Urothelium cell line (cell line): ENCODE results near the gene CLTRN.
"Not testable (repeated sequence)": the region's sequence is repeated elsewhere in the genome, so short reads cannot be mapped to it uniquely, and the experiment has no call there.

Experiments used
- DNase-seq: peaks from one replicate; pipeline ENCODE4 v3.0.0; 2011; ENCODE audit warnings: low spot score, mixed read lengths
- FAIRE-seq: peaks from 2 replicates; lab custom pipeline; 2011; peaks lifted over from hg19 to GRCh38; lab: Jason Lieb, UNC

CLTRN gene, protein sequence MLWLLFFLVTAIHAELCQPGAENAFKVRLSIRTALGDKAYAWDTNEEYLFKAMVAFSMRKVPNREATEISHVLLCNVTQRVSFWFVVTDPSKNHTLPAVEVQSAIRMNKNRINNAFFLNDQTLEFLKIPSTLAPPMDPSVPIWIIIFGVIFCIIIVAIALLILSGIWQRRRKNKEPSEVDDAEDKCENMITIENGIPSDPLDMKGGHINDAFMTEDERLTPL

DNA sequence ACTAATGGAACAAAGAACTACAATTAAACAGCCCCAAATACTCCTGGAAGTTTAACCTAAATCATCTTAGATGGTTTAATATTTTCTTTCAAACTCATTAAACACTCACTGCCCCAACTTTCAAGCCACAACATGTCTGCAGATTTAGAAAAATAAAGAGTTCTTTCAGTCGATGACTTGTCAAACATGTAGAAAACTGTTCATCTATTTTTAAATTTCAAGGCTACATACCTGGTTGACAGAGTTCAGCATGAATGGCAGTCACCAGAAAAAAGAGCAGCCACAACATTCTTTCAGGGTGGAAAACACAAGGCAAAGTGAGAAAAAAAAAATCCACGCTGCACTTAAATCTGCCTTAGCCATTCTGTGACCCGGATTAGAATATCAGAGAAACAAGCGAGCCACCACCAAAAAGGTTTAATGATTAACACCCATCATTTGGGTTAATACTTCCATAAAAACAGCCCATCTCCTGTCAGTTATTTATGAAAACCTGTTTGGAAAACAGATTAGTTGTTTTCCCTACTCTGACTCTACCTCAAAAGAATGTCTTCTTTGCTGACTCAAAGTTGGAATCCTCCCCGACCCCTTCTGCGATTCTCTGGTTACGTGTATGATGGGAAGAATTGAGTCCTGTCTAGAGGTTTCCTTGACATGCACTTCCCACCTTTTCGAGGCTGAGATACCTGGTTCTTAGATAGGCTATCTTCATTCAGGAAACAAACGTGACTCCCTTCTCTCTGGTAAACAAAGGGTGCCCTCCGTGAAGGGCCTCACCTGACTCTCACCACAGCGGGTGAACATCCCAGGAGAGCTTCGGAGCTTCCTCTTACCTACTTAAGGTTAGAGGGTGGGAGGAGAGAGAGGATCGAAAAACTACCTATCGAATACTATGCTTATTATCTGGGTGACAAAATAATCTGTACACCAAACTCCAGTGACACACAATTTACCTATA is at the start of gene CLTRN:
Gene CLTRN, minus strand, starts transcription at position 319 of the 958 bp plus-strand sequence. Its CDS starts 30 bp downstream, at position 289.
- no peak for FAIRE-seq

GRCh38 chrX:15704273-15704672 is 39.7 kb upstream of the CLTRN start:
- not testable (repeated sequence) for DNase-seq, FAIRE-seq

More for the DNA sequence above, at the start of gene CLTRN:
- no peak for DNase-seq

GRCh38 chrX:15703809-15704208 is 39.2 kb upstream of the CLTRN start:
- FAIRE-seq, DNase-seq: not testable (repeated sequence)

- FAIRE-seq = no peak
- no peak for DNase-seq
Observed at GRCh38 chrX:15702488-15703371, 38.1 kb upstream of the CLTRN start.

DNA sequence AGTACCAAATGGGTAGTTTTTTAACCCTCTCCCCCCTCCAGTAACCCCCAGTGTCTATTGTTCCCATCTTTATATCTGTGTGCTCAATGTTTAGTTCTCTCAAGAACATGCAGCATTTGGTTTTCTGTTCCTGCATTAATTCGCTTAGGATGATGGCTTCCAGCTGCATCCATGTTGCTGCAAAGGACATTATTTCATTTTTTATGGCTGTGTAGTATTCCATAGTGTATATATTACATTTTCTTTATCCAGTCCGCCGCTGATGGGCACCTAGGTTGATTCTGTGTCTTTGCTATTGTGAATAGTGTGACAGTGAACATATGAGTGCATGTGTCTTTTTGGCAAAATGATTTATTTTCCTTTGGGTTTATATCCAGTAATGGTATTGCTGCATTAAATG is 31.9 kb upstream of the CLTRN start:
- DNase-seq = no peak
- FAIRE-seq = no peak

DNA sequence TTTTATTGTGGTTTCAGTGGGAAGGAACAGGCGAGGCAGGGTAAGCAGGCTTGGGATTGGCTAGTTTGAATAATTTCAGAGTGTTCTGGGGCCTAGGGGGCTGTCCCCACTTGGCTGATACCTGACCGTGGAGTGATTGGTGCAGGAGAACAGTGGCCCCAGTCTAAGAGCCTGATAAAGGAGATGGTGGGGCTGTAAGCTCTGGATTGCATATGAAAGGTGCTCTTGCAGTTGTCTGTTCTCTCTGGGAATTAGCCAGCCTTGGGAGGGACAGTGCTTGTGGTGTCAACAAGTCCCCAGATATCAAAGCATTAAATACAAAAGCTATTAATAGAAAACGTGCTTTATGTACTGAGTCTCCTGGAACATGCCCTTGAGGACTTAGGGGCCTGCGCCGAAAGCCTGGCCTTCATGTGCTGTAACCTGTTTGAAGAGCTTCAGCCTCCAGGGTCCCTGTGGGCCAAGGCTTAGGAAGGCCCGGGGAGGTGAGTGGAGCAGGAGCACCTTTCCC is 30.4 kb upstream of the CLTRN start:
- DNase-seq (no peak), FAIRE-seq (no peak)

- FAIRE-seq = no peak
- DNase-seq = peak; percentile 11
Observed at GRCh38 chrX:15686818-15687685, 22.4 kb upstream of the CLTRN start.

- no peak for DNase-seq
- no peak for FAIRE-seq
Observed at GRCh38 chrX:15683193-15683592, 18.6 kb upstream of the CLTRN start.

DNA sequence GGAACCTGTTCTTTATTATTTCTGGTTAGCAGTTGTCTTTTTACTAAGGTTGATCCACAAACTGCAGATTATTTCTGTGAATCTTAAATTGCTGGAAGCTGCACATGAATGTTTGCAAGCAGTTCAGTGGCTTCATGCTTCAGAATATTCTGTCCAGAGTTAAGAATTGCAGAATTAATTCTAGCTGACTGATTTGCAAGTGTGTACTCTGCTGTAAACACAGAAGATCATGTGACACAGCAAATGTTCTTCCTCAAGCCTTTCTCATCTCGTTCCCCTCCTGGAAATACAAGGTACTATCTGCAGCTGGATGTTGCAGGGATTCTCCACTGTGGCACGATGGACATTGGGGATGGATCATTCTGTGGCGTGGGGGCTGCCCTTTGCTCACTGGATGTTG is 16.8 kb upstream of the CLTRN start:
- FAIRE-seq (no peak), DNase-seq (no peak)

DNA sequence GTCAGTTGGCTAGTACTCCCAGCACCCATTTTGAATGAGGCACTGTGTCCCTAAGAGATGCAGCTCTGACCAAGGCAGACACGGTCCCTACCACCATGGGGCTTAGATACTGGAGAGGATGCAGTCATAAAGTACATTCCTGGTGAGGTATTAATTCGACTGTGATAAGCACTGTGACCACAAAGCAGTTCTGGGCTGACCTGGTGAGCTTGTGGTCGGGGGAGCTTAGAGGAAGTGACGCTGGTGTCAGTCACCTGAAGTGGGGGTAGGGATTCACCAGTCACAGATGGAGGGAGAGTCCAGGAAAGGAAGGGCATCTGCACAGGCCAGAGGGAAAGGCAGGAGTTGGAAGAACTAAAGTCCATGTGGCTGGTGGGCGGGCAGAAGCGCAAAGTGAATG is 15.8 kb upstream of the CLTRN start:
- no peak for DNase-seq
- FAIRE-seq = no peak

DNA sequence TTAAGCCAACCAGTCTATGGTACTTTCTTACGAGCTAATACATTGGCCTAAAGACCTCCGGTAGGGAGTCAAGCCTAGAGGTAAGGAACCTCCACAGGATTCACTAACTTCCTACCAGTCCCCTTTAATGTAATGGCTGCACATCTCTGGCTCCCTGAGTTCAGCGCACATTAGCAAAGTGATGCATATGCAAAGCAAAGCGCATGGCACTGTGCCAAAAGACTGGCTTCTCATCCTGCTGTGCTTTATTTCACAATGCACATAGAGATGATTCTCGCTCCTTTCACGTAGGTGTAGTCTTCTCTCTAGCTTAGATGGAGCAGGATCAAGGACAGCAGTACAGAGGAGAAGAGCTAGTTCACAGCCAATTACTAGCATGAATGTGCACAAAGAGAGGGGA is 14.6 kb upstream of the CLTRN start:
- DNase-seq (no peak), FAIRE-seq (no peak)

DNA sequence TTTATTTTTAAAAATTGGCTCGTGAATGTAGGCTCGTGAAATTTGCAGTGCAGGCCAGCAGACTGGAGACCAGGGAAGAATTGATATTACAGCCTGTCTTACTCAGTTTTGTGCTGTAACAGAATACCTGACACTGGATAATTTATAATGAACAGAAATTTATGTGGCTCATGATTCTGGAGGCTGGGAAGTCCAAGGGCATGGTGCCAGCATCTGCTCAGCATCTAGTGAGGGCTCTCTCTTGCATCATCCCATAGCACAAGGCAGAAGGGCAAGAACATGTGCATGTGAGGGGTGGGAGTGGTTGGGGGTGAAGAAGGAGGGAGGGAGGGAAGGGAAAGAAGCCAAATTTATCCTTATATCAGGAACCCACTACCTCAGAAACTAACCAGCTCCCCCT is 13.7 kb upstream of the CLTRN start:
- no peak for FAIRE-seq
- no peak for DNase-seq

DNA sequence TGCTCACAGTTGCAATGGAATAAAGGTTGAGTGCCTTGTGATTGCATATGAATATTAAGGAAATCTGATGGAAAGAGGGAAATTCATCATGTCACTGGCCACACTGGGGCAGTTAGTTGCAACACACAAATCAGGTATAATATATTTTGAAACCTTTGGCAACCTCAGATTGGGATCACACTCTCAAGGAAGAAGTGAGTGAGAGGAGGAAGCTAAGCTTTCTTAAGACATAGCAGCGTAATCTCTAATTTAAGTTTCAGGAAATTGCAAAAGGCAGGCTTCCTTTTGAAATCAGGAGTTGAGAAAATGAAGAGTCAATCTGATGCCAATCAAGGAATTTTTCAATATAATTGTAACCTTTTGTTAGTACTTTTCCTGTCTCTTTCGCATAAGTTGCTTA is 12.3 kb upstream of the CLTRN start:
- FAIRE-seq (no peak), DNase-seq (no peak)

DNA sequence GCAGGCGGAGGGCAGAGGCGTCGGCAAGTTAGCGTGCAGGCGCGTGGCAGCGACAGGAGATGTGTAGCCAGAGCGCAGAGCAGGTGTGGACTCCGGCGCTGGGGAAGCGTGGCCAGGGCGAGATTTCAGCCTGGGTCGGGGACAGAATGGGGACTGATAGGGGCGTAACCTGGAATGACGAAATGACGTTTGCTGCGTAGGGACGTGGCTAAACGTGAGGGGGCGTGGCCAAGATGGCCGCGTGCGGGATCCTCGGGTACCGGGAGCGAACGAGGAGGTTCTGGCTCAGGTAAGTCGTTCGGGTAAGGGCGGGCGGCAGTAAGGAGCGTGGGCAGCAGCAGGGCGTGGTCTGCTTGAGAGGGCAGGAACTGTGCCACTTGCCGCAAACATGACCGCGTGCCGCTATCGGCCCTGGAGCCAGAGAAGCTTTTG is 10.9 kb upstream of the CLTRN start:
- DNase-seq = peak; percentile 50
- no peak for FAIRE-seq

- FAIRE-seq (no peak), DNase-seq (peak; percentile 70)
Observed at GRCh38 chrX:15674841-15675489, 10.4 kb upstream of the CLTRN start.

GRCh38 chrX:15674514-15674840 is 9.9 kb upstream of the CLTRN start:
- FAIRE-seq (no peak), DNase-seq (no peak)

DNA sequence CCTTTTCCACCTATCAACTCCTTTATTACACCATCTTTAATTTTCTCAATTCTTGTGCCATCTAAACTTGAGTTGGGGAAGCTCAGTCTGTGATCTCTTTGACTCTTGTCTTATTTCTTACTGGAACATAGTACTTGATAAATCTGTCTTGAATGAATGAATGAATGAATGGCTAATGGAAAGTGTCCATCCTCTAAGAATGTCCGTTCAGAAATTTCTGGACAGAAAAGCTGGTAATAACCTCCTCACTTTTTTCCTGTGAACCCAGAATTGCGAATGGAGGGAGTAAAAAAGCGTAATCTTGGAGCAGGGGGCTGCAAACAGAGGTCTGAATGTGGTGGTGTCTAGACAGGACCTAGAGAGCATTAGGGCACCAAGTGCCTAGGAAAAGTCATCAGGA is 9.4 kb upstream of the CLTRN start:
- DNase-seq = no peak
- no peak for FAIRE-seq

DNA sequence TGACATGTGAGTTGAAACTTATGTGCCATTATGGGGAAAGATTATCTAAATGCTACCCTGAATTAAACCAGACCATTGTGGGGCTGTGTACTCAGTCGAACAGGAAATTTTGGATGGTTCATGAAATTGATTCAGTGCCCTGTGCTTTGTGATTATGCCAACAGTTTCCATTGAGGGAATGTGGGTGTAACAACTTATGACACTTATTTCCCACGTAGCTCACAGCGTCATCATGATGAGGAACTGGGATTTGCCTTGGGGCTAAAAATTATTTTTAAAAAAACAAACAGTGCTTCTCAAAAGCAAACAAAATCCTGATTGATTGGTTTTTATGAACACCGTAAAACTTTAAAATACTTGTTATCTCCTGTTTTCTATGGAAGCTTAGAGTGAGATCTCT is 8.3 kb upstream of the CLTRN start:
- FAIRE-seq = no peak
- DNase-seq = no peak

DNA sequence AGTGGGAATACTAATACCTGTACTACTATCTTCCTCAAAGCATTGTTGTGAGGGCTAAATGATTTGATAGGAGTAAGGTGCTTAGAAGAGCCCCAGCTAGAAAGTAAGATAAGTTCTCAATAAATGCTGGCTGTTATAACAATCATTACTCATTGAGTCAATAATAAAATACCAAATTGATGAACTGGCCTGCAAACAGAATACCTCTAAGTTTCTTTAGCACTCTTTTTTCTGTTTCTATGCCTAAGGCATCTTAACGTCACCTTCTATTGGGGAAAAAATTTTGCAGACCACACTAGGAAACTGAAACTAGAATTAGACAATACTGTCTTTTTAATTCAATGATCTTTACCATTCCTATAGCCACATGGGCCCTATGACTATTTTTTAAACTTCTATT is 1.2 kb downstream of the CLTRN start:
- FAIRE-seq = no peak
- DNase-seq = no peak
